PFSK-1 (cell line): Measurements from ENCODE around the gene DNM3.
A peak's percentile ranks its signal among the peaks of the same experiment; 100 is the strongest.

Experiments used
- FOXP2 ChIP-seq: optimal IDR thresholded peaks from 2 replicates; pipeline ENCODE3; 2011; ENCODE audit warnings: borderline replicate concordance, control low read depth, inconsistent platforms; ENCODE audit not compliant: insufficient read depth; ENCODE audit errors: extremely low read length, extremely low read depth
- POLR2AphosphoS5 ChIP-seq: IDR thresholded peaks from 2 replicates; pipeline ENCODE4 v1.6.1; 2012; ENCODE audit warnings: low read depth, mild to moderate bottlenecking, control low read depth, low read length, moderate library complexity
- REST ChIP-seq, 2 experiments: IDR thresholded peaks; 2 replicates each; pipeline versions ENCODE4 v1.6.1 to v1.8.0; 2011 to 2012; ENCODE audit warnings: low read depth in 2 of 2, low read length in 2 of 2, control low read depth in 1 of 2, inconsistent platforms in 1 of 2, mild to moderate bottlenecking in 1 of 2, moderate library complexity in 1 of 2; ENCODE audit not compliant: insufficient read depth in 1 of 2
- SIN3A ChIP-seq: IDR thresholded peaks from 2 replicates; pipeline ENCODE4 v1.6.1; 2012; ENCODE audit warnings: mild to moderate bottlenecking, low read length, moderate library complexity, borderline replicate concordance; ENCODE audit not compliant: insufficient read depth
- TAF1 ChIP-seq: IDR thresholded peaks from 2 replicates; pipeline ENCODE4 v1.6.1; 2012; ENCODE audit warnings: low read length, control low read depth, borderline replicate concordance; ENCODE audit not compliant: insufficient read depth

The DNM3 gene

GRCh38 chr1:171911506-171911905, 70.2 kb downstream of the DNM3 start:
- TF ChIP-seq TAF1: no peak
- peak; percentile 85 to 95 for TF ChIP-seq REST (IDR thresholded peaks at IDR 0.05; ENCODE audit: insufficient read depth in 1 of 2, low read depth in 2 of 2, low read length in 2 of 2)
- no peak for TF ChIP-seq POLR2AphosphoS5

GRCh38 chr1:171912509-171913175, 71.3 kb downstream of the DNM3 start:
- TF ChIP-seq SIN3A: no peak
- TF ChIP-seq TAF1: no peak
- TF ChIP-seq REST (IDR thresholded peaks at IDR 0.05; ENCODE audit: insufficient read depth in 1 of 2, low read depth in 2 of 2, low read length in 2 of 2): no peak
- TF ChIP-seq POLR2AphosphoS5: no peak
- TF ChIP-seq FOXP2: no peak

- TF ChIP-seq REST (IDR thresholded peaks at IDR 0.05; ENCODE audit: insufficient read depth in 1 of 2, low read depth in 2 of 2, low read length in 2 of 2) (no peak), TAF1 (no peak)
Observed at GRCh38 chr1:171913385-171913784, 72.1 kb downstream of the DNM3 start.

GRCh38 chr1:171916315-171916771, 75.0 kb downstream of the DNM3 start:
- TF ChIP-seq REST (IDR thresholded peaks at IDR 0.05; ENCODE audit: insufficient read depth in 1 of 2, low read depth in 2 of 2, low read length in 2 of 2) (no peak), POLR2AphosphoS5 (no peak), FOXP2 (no peak), TAF1 (no peak)

- TF ChIP-seq REST (IDR thresholded peaks at IDR 0.05; ENCODE audit: insufficient read depth in 1 of 2, low read depth in 2 of 2, low read length in 2 of 2) (no peak), POLR2AphosphoS5 (no peak), SIN3A (no peak), FOXP2 (no peak), TAF1 (no peak)
Observed at GRCh38 chr1:171917331-171917730, 76.0 kb downstream of the DNM3 start.
